AG04450 (cell line): ENCODE results near the gene CXCR4. TPM values are rescaled to one million over a fixed set of nuclear protein-coding genes. Genes with fewer than 3 reads are reported as not detected.

ENCODE experiments used
- CTCF ChIA-PET: fragments of 300-600, 350-600 bp; formaldehyde crosslinking; extraction: SDS; loops from one replicate; lab custom pipeline; 2022; ENCODE audit warnings: antibody characterized with exemption, inconsistent platforms; lab: Charles Lee
- POLR2A ChIA-PET: fragments of 350-600 bp; formaldehyde crosslinking; extraction: SDS; loops from one replicate; lab custom pipeline; 2021; ENCODE audit warnings: antibody characterized with exemption, inconsistent platforms; lab: Yijun Ruan, JAX
- DNase-seq: peaks from one replicate; pipeline ENCODE4 v3.0.0-alpha.2; 2011; ENCODE audit warnings: low read depth, low spot score
- H3K27ac ChIP-seq: one replicate; pipeline ENCODE4 v1.5.1; 2012; ENCODE audit warnings: low read depth, low read length, control low read depth
- H3K27me3 ChIP-seq: one replicate; pipeline ENCODE4 v1.6.0; 2012; ENCODE audit warnings: low read length; ENCODE audit not compliant: control insufficient read depth, insufficient read depth
- H3K4me3 ChIP-seq: 2 replicates; pipeline ENCODE4 v1.5.1; 2011; ENCODE audit warnings: mild to moderate bottlenecking, low read depth, low read length, control low read depth
- H3K9me3 ChIP-seq: 2 replicates; pipeline ENCODE4 v1.5.1; 2012; ENCODE audit warnings: low read length; ENCODE audit not compliant: control insufficient read depth, insufficient read depth
- CTCF ChIP-seq: IDR thresholded peaks from 2 replicates; pipeline ENCODE4 v1.5.1; 2011; ENCODE audit warnings: low read depth, low read length, control low read depth, inconsistent platforms
- polyA plus RNA-seq: library from polyadenylated mRNA; depleted of rRNA; stranded (reverse); fragments of >200 nt; gene quantifications from 2 replicates; pipeline ENCODE4 v1.2.3, GENCODE V29; 2011

The CXCR4 gene
- polyA plus RNA-seq, 1 experiment: not detected

- CTCF ChIA-PET: no interaction called here
- POLR2A ChIA-PET: no interaction called here
- no peak for TF ChIP-seq CTCF
- no peaks in the 10 kb centered on the region for H3K9me3 ChIP-seq
- no peak overlapping the region for H3K4me3 ChIP-seq
- no peaks in the 10 kb centered on the region for H3K27me3 ChIP-seq
- DNase-seq: no peak
- H3K27ac ChIP-seq: no peak overlapping the region
Observed at GRCh38 chr2:136135462-136135861, 17.5 kb upstream of the CXCR4 start.

- ChIA-PET POLR2A (no interaction called here), CTCF (no interaction called here)
- Histone ChIP-seq H3K9me3 (no peaks in the 10 kb centered on the region), H3K4me3 (no peak overlapping the region), H3K27me3 (no peaks in the 10 kb centered on the region), H3K27ac (no peak overlapping the region)
- no peak for DNase-seq
- TF ChIP-seq CTCF: no peak
Observed at GRCh38 chr2:136134126-136134525, 16.2 kb upstream of the CXCR4 start.

- ChIA-PET CTCF (no interaction called here), POLR2A (no interaction called here)
Observed at GRCh38 chr2:136133586-136133985, 15.6 kb upstream of the CXCR4 start.

GRCh38 chr2:136133176-136133575 lies 15.2 kb upstream of the CXCR4 start:
- TF ChIP-seq CTCF: no peak
- DNase-seq: no peak
- POLR2A ChIA-PET: no interaction called here
- Histone ChIP-seq H3K9me3 (no peaks in the 10 kb centered on the region), H3K27me3 (no peaks in the 10 kb centered on the region), H3K4me3 (no peak overlapping the region), H3K27ac (no peak overlapping the region)
- CTCF ChIA-PET: no interaction called here

More at GRCh38 chr2:136133586-136133985, 15.6 kb upstream of the CXCR4 start:
- Histone ChIP-seq H3K27me3 (no peaks in the 10 kb centered on the region), H3K27ac (no peak overlapping the region), H3K9me3 (no peaks in the 10 kb centered on the region), H3K4me3 (no peak overlapping the region)
- TF ChIP-seq CTCF: no peak
- DNase-seq: no peak

- H3K27me3 ChIP-seq: no peaks in the 10 kb centered on the region
- no peak overlapping the region for H3K27ac ChIP-seq
- POLR2A ChIA-PET: no interaction called here
- no peaks in the 10 kb centered on the region for H3K9me3 ChIP-seq
- CTCF ChIA-PET: interaction anchor here (1.1 kb wide), 1 partner anchor 219 kb away, joined by 3 read pairs; no protein-coding TSS in a partner anchor
- no peak for DNase-seq
- H3K4me3 ChIP-seq: no peak overlapping the region
- TF ChIP-seq CTCF: no peak
Observed at GRCh38 chr2:136132825-136133155, 14.8 kb upstream of the CXCR4 start.
